ENCODE results near the gene CNPY1. TPM values are rescaled to one million over a fixed set of nuclear protein-coding genes. Genes with fewer than 3 reads are reported as not detected.

Gene CNPY1
- total and polyA plus RNA-seq, 8 donors, result 0.18 TPM; not detected in 7

DNA sequence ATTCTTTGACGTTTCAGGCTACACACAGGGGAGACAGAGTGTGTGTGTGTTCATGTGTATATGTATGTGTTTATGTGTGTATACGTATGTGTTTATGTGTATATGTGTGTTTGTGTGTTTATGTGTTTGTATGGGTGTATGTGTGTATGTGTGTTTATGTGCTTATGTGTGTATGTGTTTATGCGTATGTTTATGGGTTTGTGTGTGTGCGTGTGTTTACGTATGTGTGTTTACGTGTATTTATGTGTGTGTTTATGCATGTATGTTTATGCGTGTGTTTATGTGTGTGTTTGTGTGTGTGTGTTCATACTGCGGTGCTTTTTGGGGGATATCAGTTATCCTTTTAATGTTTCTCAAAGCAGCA is 39.2 kb upstream of the CNPY1 start:
- WGBS, 5 donors, result 73 to 77% (median 75%) methylated on average over 8 of the region's 8 CpGs
- Histone ChIP-seq H3K27me3 (peaks cover 0 to 59% (median 0%) of the 10 kb centered on the region in 3 donors), H3K4me3 (no peak overlapping the region), H3K4me1 (peaks cover 0 to 22% (median 7%) of the 10 kb centered on the region in 4 donors), H3K9me3 (no peaks in the 10 kb centered on the region), H3K36me3 (no peaks in the 10 kb centered on the region), H3K27ac (no peak overlapping the region)
- TF ChIP-seq POLR2AphosphoS5 (IDR thresholded peaks at IDR 0.05) (no peak), EP300 (IDR thresholded peaks at IDR 0.05) (no peak), POLR2A (IDR thresholded peaks at IDR 0.05) (no peak)
- TF ChIP-seq, protein P1, sequence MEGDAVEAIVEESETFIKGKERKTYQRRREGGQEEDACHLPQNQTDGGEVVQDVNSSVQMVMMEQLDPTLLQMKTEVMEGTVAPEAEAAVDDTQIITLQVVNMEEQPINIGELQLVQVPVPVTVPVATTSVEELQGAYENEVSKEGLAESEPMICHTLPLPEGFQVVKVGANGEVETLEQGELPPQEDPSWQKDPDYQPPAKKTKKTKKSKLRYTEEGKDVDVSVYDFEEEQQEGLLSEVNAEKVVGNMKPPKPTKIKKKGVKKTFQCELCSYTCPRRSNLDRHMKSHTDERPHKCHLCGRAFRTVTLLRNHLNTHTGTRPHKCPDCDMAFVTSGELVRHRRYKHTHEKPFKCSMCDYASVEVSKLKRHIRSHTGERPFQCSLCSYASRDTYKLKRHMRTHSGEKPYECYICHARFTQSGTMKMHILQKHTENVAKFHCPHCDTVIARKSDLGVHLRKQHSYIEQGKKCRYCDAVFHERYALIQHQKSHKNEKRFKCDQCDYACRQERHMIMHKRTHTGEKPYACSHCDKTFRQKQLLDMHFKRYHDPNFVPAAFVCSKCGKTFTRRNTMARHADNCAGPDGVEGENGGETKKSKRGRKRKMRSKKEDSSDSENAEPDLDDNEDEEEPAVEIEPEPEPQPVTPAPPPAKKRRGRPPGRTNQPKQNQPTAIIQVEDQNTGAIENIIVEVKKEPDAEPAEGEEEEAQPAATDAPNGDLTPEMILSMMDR (IDR thresholded peaks at IDR 0.05), result peak in 1 of 7 experiments; percentile 4
- no peak for DNase-seq
- intact Hi-C loops (cut with DNase I; ENCODE audit: low total_unique reads), result no loop called here

DNA sequence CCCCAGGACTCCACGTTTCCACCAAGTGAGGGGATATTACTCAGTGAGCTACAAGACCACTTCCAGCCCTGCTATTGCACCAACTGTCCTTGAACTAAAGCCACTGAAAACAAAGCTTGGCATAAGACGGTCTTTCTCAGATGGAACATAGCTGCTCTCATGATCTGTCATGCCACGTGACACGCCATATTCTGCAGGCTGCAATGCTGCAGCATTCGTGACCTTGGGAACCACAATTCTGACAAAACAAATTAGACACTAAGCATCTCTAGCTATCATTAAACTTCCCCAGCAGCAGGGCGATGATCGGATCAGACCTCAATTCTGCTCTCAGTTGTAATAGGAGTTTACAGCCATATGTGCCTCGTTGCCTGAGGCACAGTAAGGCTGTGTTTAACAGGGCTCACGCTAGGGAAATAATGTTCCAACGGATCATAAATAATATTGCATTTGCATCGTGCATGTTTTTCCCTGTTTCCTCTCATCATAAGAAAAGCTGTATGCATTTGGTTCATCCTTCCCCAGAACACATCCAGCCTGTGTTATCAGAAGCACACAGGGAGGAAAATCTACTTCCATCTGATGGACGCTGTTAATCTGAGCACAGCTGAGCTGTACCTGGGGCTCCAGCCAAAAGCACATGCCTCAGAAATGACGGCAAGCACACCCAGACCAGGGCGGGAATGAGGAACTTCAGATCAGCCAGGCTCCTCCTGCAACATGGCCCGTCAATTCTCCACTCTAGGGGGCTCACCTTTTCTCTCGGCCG is 38.6 kb upstream of the CNPY1 start:
- no peak overlapping the region for H3K4me3 ChIP-seq
- H3K9me3 ChIP-seq, result no peaks in the 10 kb centered on the region
- peaks cover 0 to 16% (median 5%) of the 10 kb centered on the region in 4 donors for H3K4me1 ChIP-seq
- WGBS, 5 donors, result 49 to 53% (median 52%) methylated on average over 17 of the region's 17 CpGs
- peaks cover 0 to 60% (median 0%) of the 10 kb centered on the region in 3 donors for H3K27me3 ChIP-seq
- intact Hi-C loops (cut with DNase I; ENCODE audit: low total_unique reads), result no loop called here
- no peaks in the 10 kb centered on the region for H3K36me3 ChIP-seq
- no peak overlapping the region for H3K27ac ChIP-seq
- TF ChIP-seq POLR2AphosphoS5 (IDR thresholded peaks at IDR 0.05), result peak in 1 of 3 donors; percentile 29
- TF ChIP-seq EP300 (IDR thresholded peaks at IDR 0.05), result no peak
- TF ChIP-seq, protein P1 (IDR thresholded peaks at IDR 0.05), result no peak
- TF ChIP-seq POLR2A (IDR thresholded peaks at IDR 0.05), result no peak
- DNase-seq, result peak; percentile 53 to 62

DNA sequence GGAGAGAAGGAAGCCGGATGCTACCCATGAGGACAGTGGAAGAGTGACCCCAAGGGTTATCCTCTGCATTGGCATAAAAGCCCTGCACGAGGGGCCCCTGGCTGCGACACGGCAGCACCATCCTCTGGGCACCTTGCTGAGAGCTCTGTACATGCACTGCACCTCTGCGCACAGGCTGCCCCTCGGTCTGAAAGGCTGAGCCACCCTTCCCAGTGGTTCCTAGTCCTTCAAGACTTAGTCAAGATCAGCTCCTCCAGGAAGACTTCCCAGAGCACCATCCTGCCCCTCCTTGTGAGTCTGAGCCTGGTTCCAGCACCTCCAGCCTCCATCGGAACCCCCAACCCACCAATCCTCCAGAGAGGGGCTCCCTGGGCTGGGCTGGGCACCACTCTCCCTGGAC is 37.9 kb upstream of the CNPY1 start:
- no peak overlapping the region for H3K27ac ChIP-seq
- intact Hi-C loops (cut with DNase I; ENCODE audit: low total_unique reads), result no loop called here
- WGBS, 5 donors, result 83 to 92% (median 89%) methylated on average over 7 of the region's 7 CpGs

DNA sequence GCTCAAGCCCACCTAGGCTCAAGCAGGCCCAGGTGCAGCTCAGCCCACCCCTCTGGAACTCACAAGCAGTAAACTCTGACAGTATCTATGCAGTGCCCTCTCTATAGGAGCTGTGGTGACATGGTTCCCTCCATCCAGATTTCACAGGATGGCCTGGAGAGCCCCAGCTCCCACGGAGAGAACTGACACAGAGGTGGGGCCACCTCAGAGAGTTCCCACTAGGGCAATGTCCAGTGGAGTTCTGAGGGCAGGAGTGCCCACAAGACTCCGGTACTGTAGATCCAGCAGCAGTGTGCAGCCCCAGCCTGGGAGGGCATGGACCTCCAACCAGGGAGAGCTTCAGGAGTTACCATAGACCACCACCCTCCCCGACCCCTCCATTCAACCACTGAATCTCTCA is 37.3 kb upstream of the CNPY1 start:
- TF ChIP-seq POLR2A (IDR thresholded peaks at IDR 0.05) (no peak), EP300 (IDR thresholded peaks at IDR 0.05) (no peak), POLR2AphosphoS5 (IDR thresholded peaks at IDR 0.05) (no peak)
- TF ChIP-seq, protein P1 (IDR thresholded peaks at IDR 0.05), result no peak
- intact Hi-C loops (cut with DNase I; ENCODE audit: low total_unique reads), result no loop called here
- H3K27me3 ChIP-seq, result peaks cover 0 to 52% (median 0%) of the 10 kb centered on the region in 3 donors
- no peaks in the 10 kb centered on the region for H3K9me3 ChIP-seq
- WGBS, 5 donors, result 75 to 84% (median 80%) methylated on average over 3 of the region's 3 CpGs
- no peak overlapping the region for H3K27ac ChIP-seq
- H3K4me3 ChIP-seq, result no peak overlapping the region
- H3K36me3 ChIP-seq, result no peaks in the 10 kb centered on the region
- H3K4me1 ChIP-seq, result peaks cover 0 to 11% (median 5%) of the 10 kb centered on the region in 4 donors
- no peak for DNase-seq

More for the DNA sequence above, 37.9 kb upstream of the CNPY1 start:
- Histone ChIP-seq H3K27me3 (peaks cover 0 to 58% (median 0%) of the 10 kb centered on the region in 3 donors), H3K9me3 (no peaks in the 10 kb centered on the region), H3K4me1 (peaks cover 0 to 11% (median 5%) of the 10 kb centered on the region in 4 donors), H3K36me3 (no peaks in the 10 kb centered on the region), H3K4me3 (no peak overlapping the region)
- DNase-seq, result no peak
- TF ChIP-seq POLR2AphosphoS5 (IDR thresholded peaks at IDR 0.05) (no peak), POLR2A (IDR thresholded peaks at IDR 0.05) (no peak), EP300 (IDR thresholded peaks at IDR 0.05) (no peak)
- TF ChIP-seq, protein P1 (IDR thresholded peaks at IDR 0.05), result no peak

Measured in stomach (tissue), 9 donors.